T-helper 2 cell treated with Interferon-gamma antibody and Interleukin-4, amounts not matched to agents 5 μg/mL and 100 μg/mL, for 36 hours (primary cell): Measurements from ENCODE around the gene LATS2.

ENCODE experiments used
- DNase-seq: peaks from one replicate; pipeline ENCODE4 v3.0.0; 2021; ENCODE audit warnings: low spot score
- H3K27ac Mint-ChIP-seq: one replicate; pipeline ENCODE4 v1.8.0; 2021; ENCODE audit warnings: mild to moderate bottlenecking, mixed read lengths
- H3K27me3 Mint-ChIP-seq: one replicate; pipeline ENCODE4 v1.8.0; 2021; ENCODE audit warnings: low read depth, mixed read lengths
- H3K36me3 Mint-ChIP-seq: one replicate; pipeline ENCODE4 v1.8.0; 2021; ENCODE audit warnings: low read depth, mixed read lengths
- H3K4me1 Mint-ChIP-seq: one replicate; pipeline ENCODE4 v1.8.0; 2021; ENCODE audit warnings: low read depth, mixed read lengths
- H3K4me3 Mint-ChIP-seq: one replicate; pipeline ENCODE4 v1.8.0; 2022; ENCODE audit warnings: mild to moderate bottlenecking, moderate library complexity, mixed read lengths
- H3K9me3 Mint-ChIP-seq: one replicate; pipeline ENCODE4 v1.8.0; 2021; ENCODE audit warnings: mixed read lengths

LATS2 gene

GRCh38 chr13:21033212-21033840, 28.1 kb downstream of the LATS2 start:
- Mint-ChIP-seq H3K27ac (no peak overlapping the region), H3K27me3 (peaks cover 2% of the 10 kb centered on the region), H3K4me3 (no peak overlapping the region), H3K36me3 (no peaks in the 10 kb centered on the region), H3K9me3 (no peaks in the 10 kb centered on the region), H3K4me1 (no peaks in the 10 kb centered on the region)
- no peak for DNase-seq

GRCh38 chr13:21032656-21033055, 28.7 kb downstream of the LATS2 start:
- H3K27me3 Mint-ChIP-seq: peaks cover 2% of the 10 kb centered on the region
- no peak overlapping the region for H3K4me3 Mint-ChIP-seq
- H3K4me1 Mint-ChIP-seq: no peaks in the 10 kb centered on the region
- H3K9me3 Mint-ChIP-seq: no peaks in the 10 kb centered on the region
- no peak overlapping the region for H3K27ac Mint-ChIP-seq
- no peak for DNase-seq
- no peaks in the 10 kb centered on the region for H3K36me3 Mint-ChIP-seq

- no peaks in the 10 kb centered on the region for H3K9me3 Mint-ChIP-seq
- H3K36me3 Mint-ChIP-seq: no peaks in the 10 kb centered on the region
- DNase-seq: no peak
- H3K4me1 Mint-ChIP-seq: no peaks in the 10 kb centered on the region
- H3K27me3 Mint-ChIP-seq: peaks cover 7% of the 10 kb centered on the region
- no peak overlapping the region for H3K4me3 Mint-ChIP-seq
- H3K27ac Mint-ChIP-seq: no peak overlapping the region
Observed at GRCh38 chr13:21031594-21032275, 29.7 kb downstream of the LATS2 start.

GRCh38 chr13:21025539-21025938, 35.8 kb downstream of the LATS2 start:
- H3K9me3 Mint-ChIP-seq: no peaks in the 10 kb centered on the region

GRCh38 chr13:21022056-21022979, 39.1 kb downstream of the LATS2 start:
- H3K4me1 Mint-ChIP-seq: peaks cover 8% of the 10 kb centered on the region
- peaks cover 3% of the 10 kb centered on the region for H3K27me3 Mint-ChIP-seq
- H3K27ac Mint-ChIP-seq: no peak overlapping the region

More at GRCh38 chr13:21025539-21025938, 35.8 kb downstream of the LATS2 start:
- Mint-ChIP-seq H3K27ac (no peak overlapping the region), H3K36me3 (no peaks in the 10 kb centered on the region), H3K4me1 (no peaks in the 10 kb centered on the region), H3K27me3 (peaks cover 7% of the 10 kb centered on the region), H3K4me3 (no peak overlapping the region)
- no peak for DNase-seq

GRCh38 chr13:21020581-21020980, 40.8 kb downstream of the LATS2 start:
- Mint-ChIP-seq H3K27me3 (no peaks in the 10 kb centered on the region), H3K27ac (no peak overlapping the region), H3K4me1 (peaks cover 18% of the 10 kb centered on the region), H3K36me3 (no peaks in the 10 kb centered on the region), H3K4me3 (no peak overlapping the region), H3K9me3 (peaks cover 4% of the 10 kb centered on the region)
- DNase-seq: no peak

More at GRCh38 chr13:21022056-21022979, 39.1 kb downstream of the LATS2 start:
- Mint-ChIP-seq H3K36me3 (no peaks in the 10 kb centered on the region), H3K4me3 (no peak overlapping the region), H3K9me3 (peaks cover 3% of the 10 kb centered on the region)
- DNase-seq: no peak

GRCh38 chr13:21020176-21020575, 41.2 kb downstream of the LATS2 start:
- Mint-ChIP-seq H3K4me1 (peaks cover 18% of the 10 kb centered on the region), H3K4me3 (no peak overlapping the region), H3K27ac (no peak overlapping the region), H3K36me3 (no peaks in the 10 kb centered on the region), H3K27me3 (no peaks in the 10 kb centered on the region), H3K9me3 (peaks cover 4% of the 10 kb centered on the region)
- no peak for DNase-seq

- H3K27ac Mint-ChIP-seq: no peak overlapping the region
- no peak overlapping the region for H3K4me3 Mint-ChIP-seq
- H3K27me3 Mint-ChIP-seq: no peaks in the 10 kb centered on the region
- no peak for DNase-seq
- peaks cover 4% of the 10 kb centered on the region for H3K9me3 Mint-ChIP-seq
- H3K36me3 Mint-ChIP-seq: no peaks in the 10 kb centered on the region
- peaks cover 18% of the 10 kb centered on the region for H3K4me1 Mint-ChIP-seq
Observed at GRCh38 chr13:21018220-21018619, 43.2 kb downstream of the LATS2 start.

- Mint-ChIP-seq H3K36me3 (no peaks in the 10 kb centered on the region), H3K4me1 (peaks cover 18% of the 10 kb centered on the region), H3K9me3 (peaks cover 4% of the 10 kb centered on the region), H3K27ac (peak overlapping the region; percentile 92), H3K27me3 (no peaks in the 10 kb centered on the region), H3K4me3 (no peak overlapping the region)
- no peak for DNase-seq
Observed at GRCh38 chr13:21016487-21016886, 44.9 kb downstream of the LATS2 start.

- Mint-ChIP-seq H3K27ac (no peak overlapping the region), H3K4me1 (peaks cover 25% of the 10 kb centered on the region), H3K9me3 (peaks cover 13% of the 10 kb centered on the region), H3K4me3 (no peak overlapping the region), H3K27me3 (no peaks in the 10 kb centered on the region), H3K36me3 (peaks cover 1% of the 10 kb centered on the region)
- no peak for DNase-seq
Observed at GRCh38 chr13:21015284-21015683, 46.1 kb downstream of the LATS2 start.

- peaks cover 28% of the 10 kb centered on the region for H3K4me1 Mint-ChIP-seq
- H3K9me3 Mint-ChIP-seq: peaks cover 13% of the 10 kb centered on the region
- H3K27ac Mint-ChIP-seq: no peak overlapping the region
- H3K27me3 Mint-ChIP-seq: no peaks in the 10 kb centered on the region
- H3K4me3 Mint-ChIP-seq: no peak overlapping the region
- peaks cover 2% of the 10 kb centered on the region for H3K36me3 Mint-ChIP-seq
- DNase-seq: no peak
Observed at GRCh38 chr13:21014502-21015170, 46.8 kb downstream of the LATS2 start.

GRCh38 chr13:21014139-21014501, 47.3 kb downstream of the LATS2 start:
- peaks cover 2% of the 10 kb centered on the region for H3K36me3 Mint-ChIP-seq
- no peaks in the 10 kb centered on the region for H3K27me3 Mint-ChIP-seq
- H3K27ac Mint-ChIP-seq: no peak overlapping the region
- H3K4me1 Mint-ChIP-seq: peaks cover 28% of the 10 kb centered on the region
- DNase-seq: no peak
- H3K4me3 Mint-ChIP-seq: no peak overlapping the region
- peaks cover 13% of the 10 kb centered on the region for H3K9me3 Mint-ChIP-seq

- no peak overlapping the region for H3K4me3 Mint-ChIP-seq
- peaks cover 28% of the 10 kb centered on the region for H3K4me1 Mint-ChIP-seq
- no peak overlapping the region for H3K27ac Mint-ChIP-seq
- H3K36me3 Mint-ChIP-seq: peaks cover 2% of the 10 kb centered on the region
- no peak for DNase-seq
- H3K27me3 Mint-ChIP-seq: no peaks in the 10 kb centered on the region
- peaks cover 13% of the 10 kb centered on the region for H3K9me3 Mint-ChIP-seq
Observed at GRCh38 chr13:21013682-21014038, 47.7 kb downstream of the LATS2 start.
